Body of pancreas (tissue), 4 donors: Measurements from ENCODE around the gene RAP1GAP2. TPM values are rescaled to one million over a fixed set of nuclear protein-coding genes. Genes with fewer than 3 reads are reported as not detected.

Experiments
- ATAC-seq: fragments of 150-250 bp; one replicate; pipeline ENCODE4 v1.9.1; 2016
- DNase-seq, 4 donors: peaks; one replicate each; pipeline ENCODE4 v3.0.0-alpha.2; 2019
- H3K27ac ChIP-seq, 4 donors: fragments of 200-600 bp; sonication (generic); 1 replicate in 3 of 4; 2 replicates in 1 of 4; pipeline versions ENCODE4 v1.5.1 to v1.6.1; 2016 to 2019; ENCODE audit warnings: mild to moderate bottlenecking in 1 of 4, mixed read lengths in 1 of 4, moderate library complexity in 1 of 4
- H3K27me3 ChIP-seq, 2 donors: fragments of 200-600 bp; sonication (generic); one replicate each; pipeline ENCODE4 v1.6.0; 2016; ENCODE audit warnings: mild to moderate bottlenecking in 1 of 2
- H3K36me3 ChIP-seq, 2 donors: fragments of 200-600 bp; sonication (generic); replicated peaks in 1 of 2; 2 replicates each; pipeline ENCODE4 v1.5.1; 2016; ENCODE audit warnings: low read depth in 2 of 2; ENCODE audit not compliant: insufficient read depth in 1 of 2
- H3K4me1 ChIP-seq: fragments of 200-600 bp; sonication (generic); one replicate; pipeline ENCODE4 v1.6.0; 2016
- H3K4me3 ChIP-seq, 2 donors: fragments of 200-600 bp; sonication (generic); 1 replicate in 1 of 2; 2 replicates in 1 of 2; pipeline ENCODE4 v1.5.1; 2016 to 2019
- H3K9me3 ChIP-seq, 3 donors: fragments of 200-600 bp; sonication (generic); 1 replicate in 2 of 3; 2 replicates in 1 of 3; pipeline ENCODE4 v1.5.1; 2016
- CTCF ChIP-seq, 7 experiments: fragments of 450-650 bp in 4 of 7; fragments of 200-600 bp in 3 of 7; sonication (generic) in 3 of 7; IDR thresholded peaks; one replicate each; pipeline ENCODE4 v1.5.1; 2016 to 2019; ENCODE audit warnings: antibody characterized with exemption in 7 of 7
- POLR2A ChIP-seq, 3 donors: fragments of 450-650 bp; IDR thresholded peaks; one replicate each; pipeline ENCODE4 v1.6.1; 2016; ENCODE audit warnings: antibody characterized with exemption in 3 of 3, mild to moderate bottlenecking in 2 of 3
- WGBS, 2 donors: methylation state at CpG; one replicate each; pipeline ENCODE4 v1.1.5; 2017; 5-methylcytosine and 5-hydroxymethylcytosine counted together
- intact Hi-C: fragments of 100-400 bp; cut with DNase I; formaldehyde crosslinking; loops from one replicate; pipeline ENCODE4 v1.15.1; 2023
- total RNA-seq, 2 donors: library from RNA; depleted of rRNA; stranded (reverse); fragments of >200 nt; gene quantifications; one replicate each; pipeline ENCODE4 v1.1.0, GENCODE V29; 2016

RAP1GAP2 gene
- total RNA-seq, 2 donors from 2014 or later: 21.8 to 81.1 TPM

GRCh38 chr17:2906901-2907300, 110.7 kb downstream of the RAP1GAP2 start:
- no peaks in the 10 kb centered on the region for H3K9me3 ChIP-seq
- DNase-seq: no peak
- H3K27ac ChIP-seq: no peak overlapping the region
- peaks cover 54% of the 10 kb centered on the region for H3K4me1 ChIP-seq
- H3K36me3 ChIP-seq: no peaks in the 10 kb centered on the region
- ATAC-seq: no peak
- no peaks in the 10 kb centered on the region for H3K27me3 ChIP-seq
- intact Hi-C loops: no loop called here
- WGBS, 2 donors: 91 to 96% methylated on average over 6 of the region's 6 CpGs
- H3K4me3 ChIP-seq: no peak overlapping the region
- no peak for TF ChIP-seq CTCF (IDR thresholded peaks at IDR 0.05)
- no peak for TF ChIP-seq POLR2A (IDR thresholded peaks at IDR 0.05)

- no peak for DNase-seq
- Histone ChIP-seq H3K4me3 (no peak overlapping the region), H3K27me3 (no peaks in the 10 kb centered on the region), H3K4me1 (peaks cover 34% of the 10 kb centered on the region), H3K27ac (peak overlapping the region in 2 of 4 donors; percentile 2 to 34), H3K9me3 (no peaks in the 10 kb centered on the region), H3K36me3 (no peaks in the 10 kb centered on the region)
- no peak for ATAC-seq
- 70 to 77% methylated on average over 11 to 13 of the region's 13 CpGs for WGBS, 2 donors
- intact Hi-C loops: no loop called here
- TF ChIP-seq CTCF (IDR thresholded peaks at IDR 0.05) (no peak), POLR2A (IDR thresholded peaks at IDR 0.05) (no peak)
Observed at GRCh38 chr17:2909175-2909845, 113.1 kb downstream of the RAP1GAP2 start.

- no peak for TF ChIP-seq POLR2A (IDR thresholded peaks at IDR 0.05)
- H3K27me3 ChIP-seq: no peaks in the 10 kb centered on the region
- H3K4me1 ChIP-seq: peaks cover 29% of the 10 kb centered on the region
- ATAC-seq: no peak
- intact Hi-C loops: no loop called here
- 87 to 100% methylated on average over 3 to 4 of the region's 4 CpGs for WGBS, 2 donors
- H3K27ac ChIP-seq: peak overlapping the region in 2 of 4 donors; percentile 2 to 34
- H3K36me3 ChIP-seq: no peaks in the 10 kb centered on the region
- no peaks in the 10 kb centered on the region for H3K9me3 ChIP-seq
- no peak for DNase-seq
- H3K4me3 ChIP-seq: no peak overlapping the region
Observed at GRCh38 chr17:2909846-2910234, 113.6 kb downstream of the RAP1GAP2 start.

- no peaks in the 10 kb centered on the region for H3K9me3 ChIP-seq
- WGBS, 2 donors: 51 to 58% methylated on average over 14 to 19 of the region's 19 CpGs
- no peaks in the 10 kb centered on the region for H3K36me3 ChIP-seq
- TF ChIP-seq POLR2A (IDR thresholded peaks at IDR 0.05) (no peak), CTCF (IDR thresholded peaks at IDR 0.05) (no peak)
- peaks cover 19% of the 10 kb centered on the region for H3K4me1 ChIP-seq
- intact Hi-C loops: no loop called here
- no peaks in the 10 kb centered on the region for H3K27me3 ChIP-seq
- ATAC-seq: peak; percentile 38
- peak in 1 of 4 donors; percentile 35 for DNase-seq
- H3K27ac ChIP-seq: peak overlapping the region in 1 of 4 donors; percentile 14
- H3K4me3 ChIP-seq: no peak overlapping the region
Observed at GRCh38 chr17:2911035-2911754, 115.0 kb downstream of the RAP1GAP2 start.

GRCh38 chr17:2911755-2912111, 115.5 kb downstream of the RAP1GAP2 start:
- 42 to 56% methylated on average over 8 to 10 of the region's 10 CpGs for WGBS, 2 donors
- H3K27ac ChIP-seq: peak overlapping the region in 2 of 4 donors; percentile 13 to 14
- peaks cover 19% of the 10 kb centered on the region for H3K4me1 ChIP-seq

More at GRCh38 chr17:2911755-2912111, 115.5 kb downstream of the RAP1GAP2 start:
- ATAC-seq (no peak), DNase-seq (no peak)
- TF ChIP-seq POLR2A (IDR thresholded peaks at IDR 0.05): no peak
- TF ChIP-seq CTCF (IDR thresholded peaks at IDR 0.05): no peak
- Histone ChIP-seq H3K9me3 (no peaks in the 10 kb centered on the region), H3K36me3 (no peaks in the 10 kb centered on the region), H3K27me3 (no peaks in the 10 kb centered on the region), H3K4me3 (no peak overlapping the region)
- intact Hi-C loops: no loop called here
